NCI-H1105 treated with DMSO at 0.1 percent for 48 hours (cell line): ENCODE results near the gene VSNL1.

Source experiments
- DNase-seq: peaks from one replicate; lab custom pipeline; 2025; lab: John Stamatoyannopoulos, UW

Gene VSNL1

GRCh38 chr2:17583166-17583565 lies 42.7 kb downstream of the VSNL1 start:
- no peak for DNase-seq

- no peak for DNase-seq
Measured at GRCh38 chr2:17583646-17584045, 43.1 kb downstream of the VSNL1 start.

- no peak for DNase-seq
Measured at GRCh38 chr2:17584689-17585088, 44.2 kb downstream of the VSNL1 start.

GRCh38 chr2:17587469-17587868 lies 47.0 kb downstream of the VSNL1 start:
- no peak for DNase-seq

GRCh38 chr2:17588031-17588430 lies 47.5 kb downstream of the VSNL1 start:
- DNase-seq: no peak

GRCh38 chr2:17589406-17590035 lies 49.0 kb downstream of the VSNL1 start:
- DNase-seq: no peak

- DNase-seq: no peak
Measured at GRCh38 chr2:17590342-17590911, 49.9 kb downstream of the VSNL1 start.

- peak; percentile 11 for DNase-seq
Measured at GRCh38 chr2:17591846-17592245, 51.4 kb downstream of the VSNL1 start.

GRCh38 chr2:17592731-17593409 lies 52.4 kb downstream of the VSNL1 start:
- peak; percentile 50 for DNase-seq

- no peak for DNase-seq
Measured at GRCh38 chr2:17593445-17593840, 52.9 kb downstream of the VSNL1 start.

GRCh38 chr2:17593841-17594491 lies 53.5 kb downstream of the VSNL1 start:
- DNase-seq: no peak

GRCh38 chr2:17594533-17595401 lies 54.3 kb downstream of the VSNL1 start:
- no peak for DNase-seq

GRCh38 chr2:17599617-17600016 lies 59.1 kb downstream of the VSNL1 start:
- DNase-seq: no peak

- DNase-seq: no peak
Measured at GRCh38 chr2:17600556-17601204, 60.2 kb downstream of the VSNL1 start.

GRCh38 chr2:17604050-17604449 lies 63.6 kb downstream of the VSNL1 start:
- DNase-seq: no peak

- DNase-seq: no peak
Measured at GRCh38 chr2:17605696-17606095, 65.2 kb downstream of the VSNL1 start.

- DNase-seq: no peak
Measured at GRCh38 chr2:17606851-17607250, 66.4 kb downstream of the VSNL1 start.

- DNase-seq: no peak
Measured at GRCh38 chr2:17607379-17607778, 66.9 kb downstream of the VSNL1 start.

GRCh38 chr2:17608251-17608650 lies 67.8 kb downstream of the VSNL1 start:
- no peak for DNase-seq

GRCh38 chr2:17610521-17610920 lies 70.0 kb downstream of the VSNL1 start:
- no peak for DNase-seq

- no peak for DNase-seq
Measured at GRCh38 chr2:17611036-17611435, 70.5 kb downstream of the VSNL1 start.
